HG03108 (cell line): ENCODE data around the gene PLAC8.
A peak's percentile ranks its signal among the peaks of the same experiment; 100 is the strongest.
"Not testable (repeated sequence)": the region's sequence is repeated elsewhere in the genome, so short reads cannot be mapped to it uniquely, and the experiment has no call there.

Experiments
- ATAC-seq: cut with Tn5 transposase; IDR thresholded peaks from one replicate; pipeline ENCODE4 v1.9.1; 2021; ENCODE audit warnings: moderate library complexity; ENCODE audit not compliant: unreplicated experiment

Gene PLAC8

GRCh38 chr4:83114576-83114975 is at the start of gene PLAC8:
Gene PLAC8, minus strand, starts transcription at chr4:83114729. Its CDS starts 6,808 bp downstream, at chr4:83107921.
- ATAC-seq = peak; percentile 39

- ATAC-seq = no peak
Measured at GRCh38 chr4:83153417-83153816, 38.9 kb upstream of the PLAC8 start.

GRCh38 chr4:83152746-83153145 is 38.2 kb upstream of the PLAC8 start:
- ATAC-seq = no peak

GRCh38 chr4:83151651-83152050 is 37.1 kb upstream of the PLAC8 start:
- no peak for ATAC-seq

- ATAC-seq = no peak
Measured at GRCh38 chr4:83150653-83151330, 36.3 kb upstream of the PLAC8 start.

- ATAC-seq = no peak
Measured at GRCh38 chr4:83149865-83150652, 35.5 kb upstream of the PLAC8 start.

GRCh38 chr4:83146841-83147240 is 32.3 kb upstream of the PLAC8 start:
- no peak for ATAC-seq

GRCh38 chr4:83145776-83146175 is 31.2 kb upstream of the PLAC8 start:
- not testable (repeated sequence) for ATAC-seq

- no peak for ATAC-seq
Measured at GRCh38 chr4:83139514-83140156, 25.1 kb upstream of the PLAC8 start.

- ATAC-seq = no peak
Measured at GRCh38 chr4:83138946-83139345, 24.4 kb upstream of the PLAC8 start.

GRCh38 chr4:83132065-83132464 is 17.5 kb upstream of the PLAC8 start:
- no peak for ATAC-seq

GRCh38 chr4:83129264-83129663 is 14.7 kb upstream of the PLAC8 start:
- no peak for ATAC-seq

- ATAC-seq = no peak
Measured at GRCh38 chr4:83128240-83128929, 13.9 kb upstream of the PLAC8 start.

- no peak for ATAC-seq
Measured at GRCh38 chr4:83125738-83126141, 11.2 kb upstream of the PLAC8 start.

- ATAC-seq = peak; percentile 83
Measured at GRCh38 chr4:83124111-83124780, 9.7 kb upstream of the PLAC8 start.

- ATAC-seq = no peak
Measured at GRCh38 chr4:83121246-83121645, 6.7 kb upstream of the PLAC8 start.

GRCh38 chr4:83118869-83119268 is 4.3 kb upstream of the PLAC8 start:
- no peak for ATAC-seq

- no peak for ATAC-seq
Measured at GRCh38 chr4:83115656-83116285, 1.2 kb upstream of the PLAC8 start.

- no peak for ATAC-seq
Measured at GRCh38 chr4:83115000-83115399, 471 bp upstream of the PLAC8 start.

- ATAC-seq = no peak
Measured at GRCh38 chr4:83113429-83113786, 1.1 kb downstream of the PLAC8 start.
